Regular cardiac myocyte (primary cell): ENCODE measurements around the gene HMGCS2. TPM values are rescaled to one million over a fixed set of nuclear protein-coding genes. Genes with fewer than 3 reads are reported as not detected.

Source experiments
- total RNA-seq: library from RNA; depleted of rRNA; stranded (reverse); fragments of >200 nt; gene quantifications from 2 replicates; pipeline ENCODE4 v1.2.3, GENCODE V29; 2014

HMGCS2 gene
- not detected in 2 replicates for total RNA-seq

DNA sequence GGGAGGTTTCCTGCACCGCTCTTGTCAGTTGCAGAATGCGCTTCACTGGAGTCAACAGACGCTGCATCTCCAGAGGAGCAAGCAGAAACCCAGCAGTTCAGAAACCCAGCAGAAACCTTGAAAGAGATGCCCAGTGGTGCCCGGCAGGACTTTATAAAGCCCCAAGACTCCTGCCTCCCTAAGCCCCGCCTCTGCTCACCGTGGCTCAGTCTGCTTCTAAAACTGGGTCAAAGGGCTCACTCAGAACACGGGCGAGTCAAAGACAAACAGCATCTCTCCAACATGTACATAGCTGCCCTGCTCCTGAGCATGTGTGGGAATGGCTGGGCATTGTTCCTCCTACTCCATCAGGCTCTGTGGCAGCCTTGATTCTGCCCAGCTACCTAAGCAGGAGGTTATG lies at the start of gene HMGCS2:
Gene HMGCS2 (minus strand): TSS at position 128 of the 400 bp plus-strand sequence. CDS start 61 bp downstream, at position 67.

DNA sequence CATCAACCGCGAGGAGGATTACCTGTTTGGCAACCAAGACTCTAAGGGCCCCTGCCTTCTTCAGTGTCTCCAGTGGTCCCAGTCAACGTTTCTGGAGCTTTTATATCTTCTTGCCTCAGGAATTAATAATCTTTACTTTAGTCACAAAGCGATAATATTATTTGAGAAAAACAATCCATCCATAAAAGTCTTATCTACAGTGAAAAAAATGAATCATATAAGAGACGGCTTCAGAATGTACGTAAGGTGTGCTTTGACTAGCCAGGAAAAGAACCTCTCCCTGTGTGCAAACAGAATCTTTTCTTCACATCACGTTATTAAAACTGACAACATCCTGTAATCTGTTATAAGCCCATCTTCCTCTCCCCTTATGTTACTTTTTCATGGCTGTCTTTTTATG lies 42.7 kb upstream of the HMGCS2 start, which contains the start of gene REG4:
Gene REG4 (minus strand): TSS at position 74 of the 400 bp plus-strand sequence. CDS start 2,691 bp downstream, outside the sequence.

DNA sequence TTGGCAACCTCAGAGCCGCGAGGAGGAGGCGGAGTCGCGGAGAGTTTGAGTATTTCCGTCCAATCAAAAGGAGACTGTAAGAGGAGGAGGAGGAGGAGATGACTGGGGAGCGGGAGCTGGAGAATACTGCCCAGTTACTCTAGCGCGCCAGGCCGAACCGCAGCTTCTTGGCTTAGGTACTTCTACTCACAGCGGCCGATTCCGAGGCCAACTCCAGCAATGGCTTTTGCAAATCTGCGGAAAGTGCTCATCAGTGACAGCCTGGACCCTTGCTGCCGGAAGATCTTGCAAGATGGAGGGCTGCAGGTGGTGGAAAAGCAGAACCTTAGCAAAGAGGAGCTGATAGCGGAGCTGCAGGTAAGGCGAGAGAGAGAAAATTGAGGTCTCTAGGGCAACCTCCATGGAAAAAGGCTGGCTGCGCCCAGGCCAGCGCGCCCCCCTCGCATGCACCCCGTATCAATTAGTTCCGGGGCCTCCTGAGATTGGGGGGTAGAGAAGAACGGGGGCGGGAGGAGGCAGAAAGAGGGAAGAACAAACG lies 56.8 kb downstream of the HMGCS2 start, which contains the start of gene PHGDH:
Gene PHGDH (plus strand): TSS at position 131 of the 538 bp plus-strand sequence. CDS start 89 bp downstream, at position 220.

Other genes starting within 250 kb of the HMGCS2 start
- 12.7 and 15.9 TPM in 2 replicates for gene ZNF697, start 120.6 kb downstream of the HMGCS2 start, total RNA-seq
- gene PHGDH, start 57.0 kb downstream of the HMGCS2 start, total RNA-seq = 43.4 and 104 TPM in 2 replicates
- gene REG4, start 42.6 kb upstream of the HMGCS2 start, total RNA-seq = not detected in 2 replicates
- not detected in 2 replicates for gene ADAM30, start 127.6 kb upstream of the HMGCS2 start, total RNA-seq